ENCODE data around the gene DCDC2. TPM values are rescaled to one million over a fixed set of nuclear protein-coding genes. Genes with fewer than 3 reads are reported as not detected.

Gene DCDC2
- total and polyA plus RNA-seq, 2 donors (not counting 1 experiment from before 2014, with no cell fraction given), result not detected

DNA sequence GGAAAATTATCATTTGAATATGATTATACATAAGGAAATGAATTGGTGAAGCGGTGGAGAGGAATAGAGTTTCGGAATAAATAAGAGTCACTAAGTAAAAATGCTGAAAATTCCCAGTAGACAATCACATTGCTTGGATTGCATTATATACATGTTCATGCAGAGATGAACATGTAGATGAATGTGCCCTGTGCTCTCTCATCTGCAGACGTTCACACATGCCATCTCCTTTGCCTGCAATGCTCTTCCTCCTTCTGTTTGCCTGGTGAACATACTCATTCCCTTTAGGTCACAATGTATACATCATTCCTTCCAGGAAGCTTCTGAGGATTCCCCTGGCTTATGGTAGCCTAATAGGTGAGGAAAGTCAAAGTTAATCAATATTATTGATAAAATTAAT, 17.9 kb downstream of the DCDC2 start:
- no peaks in the 10 kb centered on the region for H3K27me3 ChIP-seq (replicated peaks in 1 of 4; ENCODE audit: control extremely low read depth in 1 of 4, control insufficient read depth in 3 of 4, insufficient read depth in 4 of 4, low read length in 3 of 4)
- H4K20me1 ChIP-seq (ENCODE audit: control insufficient read depth, insufficient read depth, low read length, poor library complexity, severe bottlenecking), result no peaks in the 10 kb centered on the region
- ChIA-PET POLR2A (no interaction called here), CTCF (no interaction called here)
- Mint-ChIP-seq H3K27ac (no peak overlapping the region), H3K4me1 (no peaks in the 10 kb centered on the region), H3K27me3 (peaks cover 24% of the 10 kb centered on the region), H3K9me3 (ENCODE audit: insufficient read depth) (peaks cover 11% of the 10 kb centered on the region), H3K4me3 (no peak overlapping the region)
- no peak overlapping the region for H3K27ac ChIP-seq (ENCODE audit: low read length in 2 of 2)
- ATAC-seq (ENCODE audit: low read depth) (no peak), DNase-seq (no peak)
- H3K9ac ChIP-seq (ENCODE audit: low read length), result no peak overlapping the region
- H3K36me3 ChIP-seq (replicated peaks in 1 of 2; ENCODE audit: control extremely low read depth in 1 of 2, control insufficient read depth in 1 of 2, extremely low read depth in 1 of 2, insufficient read depth in 2 of 2, low read length in 1 of 2), result no peaks in the 10 kb centered on the region
- intact Hi-C loops (cut with micrococcal nuclease), result no loop called here
- peaks cover 0 to 14% (median 0%) of the 10 kb centered on the region in 3 donors for H3K9me3 ChIP-seq (ENCODE audit: control extremely low read depth in 1 of 3, control insufficient read depth in 2 of 3, insufficient read depth in 1 of 3, low read length in 2 of 3)
- TF ChIP-seq EZH2 (IDR thresholded peaks at IDR 0.05; ENCODE audit: borderline replicate concordance, insufficient read depth, low read depth, low read length, poor library complexity, severe bottlenecking), result no peak
- TF ChIP-seq, protein P1, sequence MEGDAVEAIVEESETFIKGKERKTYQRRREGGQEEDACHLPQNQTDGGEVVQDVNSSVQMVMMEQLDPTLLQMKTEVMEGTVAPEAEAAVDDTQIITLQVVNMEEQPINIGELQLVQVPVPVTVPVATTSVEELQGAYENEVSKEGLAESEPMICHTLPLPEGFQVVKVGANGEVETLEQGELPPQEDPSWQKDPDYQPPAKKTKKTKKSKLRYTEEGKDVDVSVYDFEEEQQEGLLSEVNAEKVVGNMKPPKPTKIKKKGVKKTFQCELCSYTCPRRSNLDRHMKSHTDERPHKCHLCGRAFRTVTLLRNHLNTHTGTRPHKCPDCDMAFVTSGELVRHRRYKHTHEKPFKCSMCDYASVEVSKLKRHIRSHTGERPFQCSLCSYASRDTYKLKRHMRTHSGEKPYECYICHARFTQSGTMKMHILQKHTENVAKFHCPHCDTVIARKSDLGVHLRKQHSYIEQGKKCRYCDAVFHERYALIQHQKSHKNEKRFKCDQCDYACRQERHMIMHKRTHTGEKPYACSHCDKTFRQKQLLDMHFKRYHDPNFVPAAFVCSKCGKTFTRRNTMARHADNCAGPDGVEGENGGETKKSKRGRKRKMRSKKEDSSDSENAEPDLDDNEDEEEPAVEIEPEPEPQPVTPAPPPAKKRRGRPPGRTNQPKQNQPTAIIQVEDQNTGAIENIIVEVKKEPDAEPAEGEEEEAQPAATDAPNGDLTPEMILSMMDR (IDR thresholded peaks at IDR 0.05), result no peak
- no peak overlapping the region for H2AFZ ChIP-seq (ENCODE audit: insufficient read depth, low read depth, low read length, poor library complexity, severe bottlenecking)
- no peaks in the 10 kb centered on the region for H3K4me1 ChIP-seq (ENCODE audit: control insufficient read depth in 2 of 2, insufficient read depth in 2 of 2, low read length in 2 of 2)
- 100% methylated on average over 1 of the region's 3 CpGs for WGBS (ENCODE audit: insufficient coverage)
- no peaks in the 10 kb centered on the region for H3K79me2 ChIP-seq (ENCODE audit: control insufficient read depth, insufficient read depth, low read length)
- H3K4me2 ChIP-seq (replicated peaks; ENCODE audit: low read depth, low read length, poor library complexity, severe bottlenecking), result no peak overlapping the region
- H3K4me3 ChIP-seq (ENCODE audit: control extremely low read depth in 1 of 5, extremely low read depth in 1 of 5, insufficient read depth in 1 of 5, low read depth in 2 of 5, low read length in 4 of 5), result no peak overlapping the region

DNA sequence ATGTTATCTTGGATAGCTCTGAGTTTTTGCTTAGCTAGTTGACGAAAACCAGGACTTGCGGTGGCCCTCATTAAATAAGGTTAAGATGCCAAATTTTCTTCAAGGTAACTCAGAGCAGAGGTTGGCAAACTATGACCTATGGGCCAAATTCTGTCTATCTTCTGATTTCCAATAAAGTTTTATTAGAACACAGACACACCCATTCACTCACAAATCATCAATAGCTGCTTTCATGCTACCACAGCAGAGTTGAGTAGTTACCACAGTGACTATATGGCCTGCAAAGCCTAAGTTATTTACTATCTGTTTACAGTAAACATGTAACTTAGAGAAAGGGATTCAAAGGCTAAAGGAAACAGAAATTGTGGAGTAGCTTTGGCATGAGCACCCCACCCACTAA, 23.6 kb downstream of the DCDC2 start:
- Mint-ChIP-seq H3K4me1 (no peaks in the 10 kb centered on the region), H3K27me3 (peaks cover 17% of the 10 kb centered on the region), H3K27ac (no peak overlapping the region), H3K9me3 (ENCODE audit: insufficient read depth) (peaks cover 11% of the 10 kb centered on the region), H3K4me3 (no peak overlapping the region)
- POLR2A ChIA-PET, result no interaction called here
- TF ChIP-seq, protein P1 (IDR thresholded peaks at IDR 0.05), result no peak
- no peak for TF ChIP-seq EZH2 (IDR thresholded peaks at IDR 0.05; ENCODE audit: borderline replicate concordance, insufficient read depth, low read depth, low read length, poor library complexity, severe bottlenecking)
- Histone ChIP-seq H3K9ac (ENCODE audit: low read length) (no peak overlapping the region), H3K36me3 (replicated peaks in 1 of 2; ENCODE audit: control extremely low read depth in 1 of 2, control insufficient read depth in 1 of 2, extremely low read depth in 1 of 2, insufficient read depth in 2 of 2, low read length in 1 of 2) (no peaks in the 10 kb centered on the region), H4K20me1 (ENCODE audit: control insufficient read depth, insufficient read depth, low read length, poor library complexity, severe bottlenecking) (no peaks in the 10 kb centered on the region), H3K4me1 (ENCODE audit: control insufficient read depth in 2 of 2, insufficient read depth in 2 of 2, low read length in 2 of 2) (no peaks in the 10 kb centered on the region), H3K27me3 (replicated peaks in 1 of 4; ENCODE audit: control extremely low read depth in 1 of 4, control insufficient read depth in 3 of 4, insufficient read depth in 4 of 4, low read length in 3 of 4) (no peaks in the 10 kb centered on the region), H2AFZ (ENCODE audit: insufficient read depth, low read depth, low read length, poor library complexity, severe bottlenecking) (no peak overlapping the region), H3K9me3 (ENCODE audit: control extremely low read depth in 1 of 3, control insufficient read depth in 2 of 3, insufficient read depth in 1 of 3, low read length in 2 of 3) (peaks cover 0 to 14% (median 0%) of the 10 kb centered on the region in 3 donors), H3K4me2 (replicated peaks; ENCODE audit: low read depth, low read length, poor library complexity, severe bottlenecking) (no peak overlapping the region), H3K27ac (ENCODE audit: low read length in 2 of 2) (no peak overlapping the region), H3K4me3 (ENCODE audit: control extremely low read depth in 1 of 5, extremely low read depth in 1 of 5, insufficient read depth in 1 of 5, low read depth in 2 of 5, low read length in 4 of 5) (no peak overlapping the region), H3K79me2 (ENCODE audit: control insufficient read depth, insufficient read depth, low read length) (no peaks in the 10 kb centered on the region)
- intact Hi-C loops (cut with micrococcal nuclease), result no loop called here
- CTCF ChIA-PET, result no interaction called here
- no peak for DNase-seq
- no peak for ATAC-seq (ENCODE audit: low read depth)
- WGBS (ENCODE audit: insufficient coverage), result 100% methylated on average over 1 of the region's 2 CpGs
